Kidney (tissue), 14 donors: ENCODE results near the gene RCL1. TPM values are rescaled to one million over a fixed set of nuclear protein-coding genes. Genes with fewer than 3 reads are reported as not detected.

Experiments
- DNase-seq, 5 donors: peaks; one replicate each; pipeline ENCODE4 v3.0.0-alpha.2; 2013 to 2020
- FAIRE-seq: peaks from 2 replicates; lab custom pipeline; 2012; peaks lifted over from hg19 to GRCh38; lab: Jason Lieb, UNC
- H3K27ac ChIP-seq, 2 donors: one replicate each; pipeline ENCODE4 v1.7.0; 2013; ENCODE audit warnings: low read depth in 2 of 2, low read length in 2 of 2, inconsistent platforms in 1 of 2
- H3K27me3 ChIP-seq: one replicate; pipeline ENCODE4 v1.7.1; 2013; ENCODE audit warnings: low read length, inconsistent platforms; ENCODE audit not compliant: control insufficient read depth, insufficient read depth
- H3K36me3 ChIP-seq, 3 donors: one replicate each; pipeline versions ENCODE4 v1.7.0 to v1.7.1; 2013; ENCODE audit warnings: low read length in 3 of 3, control low read depth in 1 of 3, inconsistent platforms in 1 of 3; ENCODE audit not compliant: insufficient read depth in 3 of 3, control insufficient read depth in 2 of 3
- H3K4me1 ChIP-seq, 3 donors: one replicate each; pipeline versions ENCODE4 v1.7.0 to v1.7.1; 2013; ENCODE audit warnings: low read length in 3 of 3, inconsistent platforms in 1 of 3, low read depth in 1 of 3; ENCODE audit not compliant: control insufficient read depth in 2 of 3, insufficient read depth in 2 of 3
- H3K4me3 ChIP-seq, 3 donors: one replicate each; pipeline versions ENCODE4 v1.7.0 to v1.8.1; 2013; ENCODE audit warnings: low read length in 3 of 3, control low read depth in 1 of 3, inconsistent platforms in 1 of 3
- H3K9ac ChIP-seq, 3 donors: one replicate each; pipeline versions ENCODE4 v1.7.0 to v1.7.1; 2013; ENCODE audit warnings: low read length in 3 of 3, control low read depth in 1 of 3, inconsistent platforms in 1 of 3
- H3K9me3 ChIP-seq, 3 donors: one replicate each; pipeline versions ENCODE4 v1.7.0 to v1.7.1; 2013; ENCODE audit warnings: low read length in 3 of 3, control low read depth in 1 of 3, inconsistent platforms in 1 of 3; ENCODE audit not compliant: control insufficient read depth in 2 of 3, insufficient read depth in 1 of 3
- intact Hi-C: fragments of 100-400 bp; cut with DNase I; formaldehyde crosslinking; loops from one replicate; pipeline ENCODE4 v1.11.1; 2022
- polyA plus RNA-seq: library from polyadenylated mRNA; stranded (reverse); fragments of 350-450 nt; fragmentation: Illumina TruSeq; extraction: RNeasy Lipid Tissue Mini Kit (QIAGEN cat#74804); gene quantifications from one replicate; pipeline ENCODE4 v1.2.3, GENCODE V29; 2014; ENCODE audit warnings: low read depth, low replicate concordance; ENCODE audit not compliant: insufficient read depth
- total RNA-seq: library from RNA; stranded (reverse); fragmentation: NEBNext Ultra II Directional; extraction: Animal tissue kit (Norgen Biotek cat#: 25700); gene quantifications from one replicate; pipeline ENCODE4 v1.2.1, GENCODE V29; 2021
- TF ChIP-seq, protein P1 (sequence below): IDR thresholded peaks from 3 replicates; pipeline ENCODE4 v1.5.1; 2012; ENCODE audit warnings: mild to moderate bottlenecking, moderate library complexity, borderline replicate concordance; ENCODE audit not compliant: insufficient read depth; ENCODE audit errors: extremely low read depth
- donor health status: control.
- donor health status: control.
- donor health status: control.
- donor health status: control.
- donor health status: control.
- donor health status: DM: yes; HTN: yes; CAD: no.
- donor health status: Normal renal cell carcinoma (clear cell type).

The RCL1 gene
- total and polyA plus RNA-seq, 2 donors from 2014 or later, result 15.7 to 22.8 TPM

GRCh38 chr9:4812858-4813257 lies 20.1 kb downstream of the RCL1 start:
- intact Hi-C loops, result no loop called here
- TF ChIP-seq, protein P1, sequence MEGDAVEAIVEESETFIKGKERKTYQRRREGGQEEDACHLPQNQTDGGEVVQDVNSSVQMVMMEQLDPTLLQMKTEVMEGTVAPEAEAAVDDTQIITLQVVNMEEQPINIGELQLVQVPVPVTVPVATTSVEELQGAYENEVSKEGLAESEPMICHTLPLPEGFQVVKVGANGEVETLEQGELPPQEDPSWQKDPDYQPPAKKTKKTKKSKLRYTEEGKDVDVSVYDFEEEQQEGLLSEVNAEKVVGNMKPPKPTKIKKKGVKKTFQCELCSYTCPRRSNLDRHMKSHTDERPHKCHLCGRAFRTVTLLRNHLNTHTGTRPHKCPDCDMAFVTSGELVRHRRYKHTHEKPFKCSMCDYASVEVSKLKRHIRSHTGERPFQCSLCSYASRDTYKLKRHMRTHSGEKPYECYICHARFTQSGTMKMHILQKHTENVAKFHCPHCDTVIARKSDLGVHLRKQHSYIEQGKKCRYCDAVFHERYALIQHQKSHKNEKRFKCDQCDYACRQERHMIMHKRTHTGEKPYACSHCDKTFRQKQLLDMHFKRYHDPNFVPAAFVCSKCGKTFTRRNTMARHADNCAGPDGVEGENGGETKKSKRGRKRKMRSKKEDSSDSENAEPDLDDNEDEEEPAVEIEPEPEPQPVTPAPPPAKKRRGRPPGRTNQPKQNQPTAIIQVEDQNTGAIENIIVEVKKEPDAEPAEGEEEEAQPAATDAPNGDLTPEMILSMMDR, result no peak
- H3K4me3 ChIP-seq, result no peak overlapping the region
- H3K9ac ChIP-seq, result no peak overlapping the region
- H3K9me3 ChIP-seq, result no peaks in the 10 kb centered on the region
- no peak for DNase-seq
- no peaks in the 10 kb centered on the region for H3K27me3 ChIP-seq
- no peak overlapping the region for H3K27ac ChIP-seq
- no peaks in the 10 kb centered on the region for H3K36me3 ChIP-seq
- no peak for FAIRE-seq
- H3K4me1 ChIP-seq, result peaks cover 0 to 3% (median 0%) of the 10 kb centered on the region in 3 donors

DNA sequence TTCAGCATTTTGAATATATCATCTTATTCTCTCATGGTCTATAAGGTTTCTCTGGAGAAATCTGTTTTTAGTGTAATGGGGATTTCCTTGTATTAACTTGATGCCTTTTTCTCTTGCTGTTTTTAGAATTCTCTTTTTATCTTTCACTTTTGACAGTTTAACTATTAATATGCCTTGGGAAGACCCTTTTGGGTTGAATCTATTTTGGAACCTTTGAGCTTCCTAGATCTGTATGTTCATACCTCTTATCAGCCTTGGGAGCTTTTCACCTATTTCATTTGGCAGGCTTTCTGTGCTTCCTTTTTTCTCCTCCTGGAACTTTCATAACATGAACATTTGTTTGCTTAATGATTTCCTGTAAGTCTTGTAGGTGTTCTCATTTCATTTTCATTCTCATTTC lies 22.2 kb downstream of the RCL1 start:
- intact Hi-C loops, result no loop called here
- no peaks in the 10 kb centered on the region for H3K36me3 ChIP-seq
- no peaks in the 10 kb centered on the region for H3K9me3 ChIP-seq
- no peaks in the 10 kb centered on the region for H3K27me3 ChIP-seq
- DNase-seq, result no peak
- no peak overlapping the region for H3K4me3 ChIP-seq
- H3K27ac ChIP-seq, result no peak overlapping the region
- H3K9ac ChIP-seq, result no peak overlapping the region
- no peak for FAIRE-seq
- peaks cover 0 to 3% (median 0%) of the 10 kb centered on the region in 3 donors for H3K4me1 ChIP-seq
- TF ChIP-seq, protein P1, result no peak

- Histone ChIP-seq H3K4me1 (peaks cover 0 to 3% (median 0%) of the 10 kb centered on the region in 3 donors), H3K4me3 (no peak overlapping the region), H3K27ac (no peak overlapping the region), H3K9me3 (no peaks in the 10 kb centered on the region), H3K9ac (no peak overlapping the region), H3K27me3 (no peaks in the 10 kb centered on the region), H3K36me3 (no peaks in the 10 kb centered on the region)
- DNase-seq (no peak), FAIRE-seq (no peak)
- TF ChIP-seq, protein P1, result no peak
- intact Hi-C loops, result no loop called here
Observed at GRCh38 chr9:4815381-4815956, 22.7 kb downstream of the RCL1 start.

DNA sequence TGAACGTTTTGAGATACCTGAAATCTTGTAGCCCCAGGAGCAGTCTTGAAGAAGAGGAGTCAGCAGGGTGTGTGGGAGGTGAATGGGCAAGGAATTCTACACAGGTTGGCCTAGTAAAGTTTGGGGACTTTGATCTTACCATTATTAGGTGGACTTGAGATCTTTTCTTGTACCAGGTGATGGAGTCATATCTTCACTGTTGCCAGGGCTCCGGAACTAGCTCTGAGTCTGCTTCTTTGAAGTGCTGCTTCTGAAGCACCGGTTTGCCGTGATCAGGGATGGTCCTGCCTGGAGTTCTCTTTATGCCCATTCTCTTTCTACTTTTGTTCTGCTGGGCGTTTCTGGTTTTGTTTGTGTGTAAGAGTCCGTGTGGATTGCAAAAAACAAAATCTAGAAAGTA lies 27.4 kb downstream of the RCL1 start:
- Histone ChIP-seq H3K9me3 (no peaks in the 10 kb centered on the region), H3K27me3 (no peaks in the 10 kb centered on the region), H3K36me3 (no peaks in the 10 kb centered on the region), H3K9ac (no peak overlapping the region), H3K4me1 (peaks cover 0 to 3% (median 0%) of the 10 kb centered on the region in 3 donors), H3K4me3 (no peak overlapping the region), H3K27ac (no peak overlapping the region)
- TF ChIP-seq, protein P1, result no peak
- intact Hi-C loops, result no loop called here
- FAIRE-seq, result no peak
- DNase-seq, result no peak
